SK-N-SH (cell line): ENCODE measurements around the gene KAT14. TPM values are rescaled to one million over a fixed set of nuclear protein-coding genes. Genes with fewer than 3 reads are reported as not detected.

Experiments
- CTCF ChIA-PET: fragments of 300-600, 350-600 bp; formaldehyde crosslinking; extraction: SDS; loops from one replicate; lab custom pipeline; 2021; lab: Yijun Ruan, JAX
- POLR2A ChIA-PET: fragments of 350-600 bp; sonication (Branson Sonifier 250); formaldehyde crosslinking; extraction: SDS; loops from one replicate; lab custom pipeline; 2020; ENCODE audit warnings: antibody characterized with exemption, inconsistent platforms; lab: Yijun Ruan, JAX
- DNase-seq: peaks from one replicate; pipeline ENCODE4 v3.0.0; 2012
- H2AFZ ChIP-seq: fragments of 200-600 bp; sonication (generic); 2 replicates; pipeline ENCODE4 v1.8.1; 2016; ENCODE audit warnings: antibody characterized with exemption, mild to moderate bottlenecking, low read depth
- H3F3A ChIP-seq: fragments of 200-600 bp; sonication (generic); replicated peaks from 2 replicates; pipeline ENCODE3; 2016; ENCODE audit warnings: antibody characterized with exemption, mild to moderate bottlenecking; ENCODE audit not compliant: insufficient read depth
- H3K27ac ChIP-seq, 2 experiments: fragments of 200-500 bp in 1 of 2; fragments of 200-600 bp in 1 of 2; sonication (Bioruptor generic) in 1 of 2; sonication (generic), shearing (Covaris generic) in 1 of 2; 2 replicates each; pipeline versions ENCODE4 v1.5.1 to v1.6.1; 2014 to 2016; ENCODE audit warnings: low read depth in 2 of 2, inconsistent platforms in 1 of 2, low read length in 1 of 2, mild to moderate bottlenecking in 1 of 2, mixed read lengths in 1 of 2
- H3K27me3 ChIP-seq: fragments of 200-600 bp; sonication (generic), shearing (Covaris generic); 2 replicates; pipeline ENCODE4 v1.6.1; 2016; ENCODE audit warnings: mixed run types; ENCODE audit not compliant: insufficient read depth
- H3K36me3 ChIP-seq, 2 experiments: fragments of 200-500 bp in 1 of 2; fragments of 200-600 bp in 1 of 2; sonication (Bioruptor generic) in 1 of 2; sonication (generic) in 1 of 2; replicated peaks in 1 of 2; 2 replicates each; pipeline versions ENCODE3 to v1.5.1; 2014 to 2016; ENCODE audit warnings: low read length in 1 of 2, mild to moderate bottlenecking in 1 of 2; ENCODE audit not compliant: insufficient read depth in 2 of 2, control insufficient read depth in 1 of 2
- H3K4me1 ChIP-seq, 2 experiments: fragments of 200-500 bp in 1 of 2; fragments of 200-600 bp in 1 of 2; sonication (Bioruptor generic) in 1 of 2; sonication (generic), shearing (Covaris generic) in 1 of 2; 2 replicates each; pipeline versions ENCODE4 v1.5.1 to v1.6.1; 2014 to 2016; ENCODE audit warnings: low read depth in 1 of 2, low read length in 1 of 2, mixed run types in 1 of 2; ENCODE audit not compliant: insufficient read depth in 2 of 2, control insufficient read depth in 1 of 2
- H3K4me2 ChIP-seq: fragments of 200-600 bp; sonication (generic), shearing (Covaris generic); 2 replicates; pipeline ENCODE4 v1.6.1; 2017; ENCODE audit warnings: mixed run types
- H3K4me3 ChIP-seq, 2 experiments: fragments of 200-500 bp in 1 of 2; fragments of 200-600 bp in 1 of 2; sonication (Bioruptor generic) in 1 of 2; sonication (generic), shearing (Covaris generic) in 1 of 2; 2 replicates each; pipeline versions ENCODE4 v1.5.1 to v1.8.1; 2014 to 2016; ENCODE audit warnings: low read depth in 2 of 2, inconsistent platforms in 1 of 2, low read length in 1 of 2, mild to moderate bottlenecking in 1 of 2, mixed read lengths in 1 of 2, moderate library complexity in 1 of 2
- H3K79me2 ChIP-seq: fragments of 200-600 bp; sonication (generic); 2 replicates; pipeline ENCODE4 v1.8.1; 2017; ENCODE audit warnings: mild to moderate bottlenecking; ENCODE audit not compliant: insufficient read depth
- H3K9ac ChIP-seq: fragments of 200-600 bp; sonication (generic); 2 replicates; pipeline ENCODE4 v1.6.1; 2017; ENCODE audit warnings: mixed run types
- H3K9me2 ChIP-seq: fragments of 200-600 bp; sonication (generic); 2 replicates; pipeline ENCODE4 v1.6.1; 2017; ENCODE audit warnings: mixed run types
- H3K9me3 ChIP-seq: fragments of 200-600 bp; sonication (generic); 2 replicates; pipeline ENCODE4 v1.6.1; 2017; ENCODE audit warnings: mixed run types, mild to moderate bottlenecking, moderate library complexity
- H4K20me1 ChIP-seq: fragments of 200-600 bp; sonication (generic); 2 replicates; pipeline ENCODE4 v1.6.1; 2017; ENCODE audit warnings: mild to moderate bottlenecking, mixed run types; ENCODE audit not compliant: insufficient read depth
- FOXJ3 ChIP-seq: sonication (generic); formaldehyde crosslinking; IDR thresholded peaks from 2 replicates; pipeline ENCODE4 v1.5.1; 2020; ENCODE audit warnings: mild to moderate bottlenecking, missing genetic modification reagents
- GATA2 ChIP-seq: sonication (generic); formaldehyde crosslinking; IDR thresholded peaks from 2 replicates; pipeline ENCODE4 v1.5.0; 2020; ENCODE audit warnings: mild to moderate bottlenecking, missing genetic modification reagents
- RAD21 ChIP-seq: IDR thresholded peaks from 2 replicates; pipeline ENCODE4 v1.6.1; 2012; ENCODE audit warnings: mild to moderate bottlenecking, low read length
- RCOR1 ChIP-seq: fragments of 150-350 bp; IDR thresholded peaks from 2 replicates; pipeline ENCODE4 v1.6.1; 2017; ENCODE audit warnings: antibody characterized with exemption, low read length
- SMC3 ChIP-seq: IDR thresholded peaks from 2 replicates; pipeline ENCODE4 v1.6.1; 2012; ENCODE audit warnings: low read depth, low read length, improper control_type of control experiment
- TAF1 ChIP-seq: IDR thresholded peaks from 2 replicates; pipeline ENCODE4 v1.6.1; 2012; ENCODE audit warnings: low read depth, mild to moderate bottlenecking, low read length, moderate library complexity, borderline replicate concordance
- TCF12 ChIP-seq: IDR thresholded peaks from 2 replicates; pipeline ENCODE4 v1.4.0; 2012
- WGBS: methylation state at CpG from one replicate; pipeline ENCODE4 v1.1.6; 2017; ENCODE audit warnings: low lambda C conversion rate; 5-methylcytosine and 5-hydroxymethylcytosine counted together
- polyA plus RNA-seq, 3 experiments: library from polyadenylated mRNA; depleted of rRNA; stranded (reverse); fragments of >200 nt; gene quantifications; 2 replicates each; pipeline ENCODE4 v1.2.3, GENCODE V29; 2012
- TF ChIP-seq, protein P1 (sequence below): fragments of 200-600 bp; sonication (generic); IDR thresholded peaks from 2 replicates; pipeline ENCODE4 v1.6.1; 2017; ENCODE audit warnings: antibody characterized with exemption, mild to moderate bottlenecking, moderate library complexity
- TF ChIP-seq, protein P2 (sequence below): fragments of 150-350 bp; IDR thresholded peaks from 2 replicates; pipeline ENCODE4 v1.6.1; 2016; ENCODE audit warnings: mild to moderate bottlenecking, low read depth, low read length
- TF ChIP-seq, protein P3 (sequence below): IDR thresholded peaks from 2 replicates; pipeline ENCODE4 v1.4.0; 2012; ENCODE audit warnings: low read depth

Gene KAT14
- polyA plus RNA-seq, 1 of the 3 experiments (the other 2 are of a cell fraction): 7.3 TPM

DNA sequence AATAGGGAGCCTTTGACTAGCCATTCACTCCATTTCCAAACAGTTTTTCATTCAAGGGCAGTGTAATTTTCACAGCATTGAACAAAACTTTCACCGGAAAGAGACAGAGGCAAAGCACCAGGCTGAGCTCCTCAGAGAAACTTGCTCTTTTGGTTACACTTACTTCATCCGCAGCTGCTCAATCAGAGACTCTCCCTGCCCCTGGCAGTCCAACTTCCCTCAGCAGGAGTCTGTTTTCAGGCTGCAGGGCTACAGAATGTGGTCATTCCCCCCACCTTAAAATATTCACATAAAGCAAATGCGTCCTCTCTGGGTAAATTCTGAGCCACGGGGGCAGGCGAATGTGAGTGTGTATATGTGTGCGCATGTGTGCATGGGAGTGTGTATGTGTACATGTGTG lies 80.6 kb downstream of the KAT14 start:
- H3K4me2 ChIP-seq: no peak overlapping the region
- no peaks in the 10 kb centered on the region for H3K36me3 ChIP-seq
- no peaks in the 10 kb centered on the region for H3K27me3 ChIP-seq
- H2AFZ ChIP-seq: no peak overlapping the region
- no peaks in the 10 kb centered on the region for H3K9me2 ChIP-seq
- H4K20me1 ChIP-seq: no peaks in the 10 kb centered on the region
- no peak for DNase-seq
- ChIA-PET POLR2A (no interaction called here), CTCF (no interaction called here)
- no peaks in the 10 kb centered on the region for H3K79me2 ChIP-seq
- no peak overlapping the region for H3K27ac ChIP-seq
- TF ChIP-seq GATA2 (CRISPR knock-in tag) (no peak), RAD21 (no peak), FOXJ3 (no peak), SMC3 (no peak)
- TF ChIP-seq, protein P1, sequence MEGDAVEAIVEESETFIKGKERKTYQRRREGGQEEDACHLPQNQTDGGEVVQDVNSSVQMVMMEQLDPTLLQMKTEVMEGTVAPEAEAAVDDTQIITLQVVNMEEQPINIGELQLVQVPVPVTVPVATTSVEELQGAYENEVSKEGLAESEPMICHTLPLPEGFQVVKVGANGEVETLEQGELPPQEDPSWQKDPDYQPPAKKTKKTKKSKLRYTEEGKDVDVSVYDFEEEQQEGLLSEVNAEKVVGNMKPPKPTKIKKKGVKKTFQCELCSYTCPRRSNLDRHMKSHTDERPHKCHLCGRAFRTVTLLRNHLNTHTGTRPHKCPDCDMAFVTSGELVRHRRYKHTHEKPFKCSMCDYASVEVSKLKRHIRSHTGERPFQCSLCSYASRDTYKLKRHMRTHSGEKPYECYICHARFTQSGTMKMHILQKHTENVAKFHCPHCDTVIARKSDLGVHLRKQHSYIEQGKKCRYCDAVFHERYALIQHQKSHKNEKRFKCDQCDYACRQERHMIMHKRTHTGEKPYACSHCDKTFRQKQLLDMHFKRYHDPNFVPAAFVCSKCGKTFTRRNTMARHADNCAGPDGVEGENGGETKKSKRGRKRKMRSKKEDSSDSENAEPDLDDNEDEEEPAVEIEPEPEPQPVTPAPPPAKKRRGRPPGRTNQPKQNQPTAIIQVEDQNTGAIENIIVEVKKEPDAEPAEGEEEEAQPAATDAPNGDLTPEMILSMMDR: no peak
- TF ChIP-seq, protein P2, sequence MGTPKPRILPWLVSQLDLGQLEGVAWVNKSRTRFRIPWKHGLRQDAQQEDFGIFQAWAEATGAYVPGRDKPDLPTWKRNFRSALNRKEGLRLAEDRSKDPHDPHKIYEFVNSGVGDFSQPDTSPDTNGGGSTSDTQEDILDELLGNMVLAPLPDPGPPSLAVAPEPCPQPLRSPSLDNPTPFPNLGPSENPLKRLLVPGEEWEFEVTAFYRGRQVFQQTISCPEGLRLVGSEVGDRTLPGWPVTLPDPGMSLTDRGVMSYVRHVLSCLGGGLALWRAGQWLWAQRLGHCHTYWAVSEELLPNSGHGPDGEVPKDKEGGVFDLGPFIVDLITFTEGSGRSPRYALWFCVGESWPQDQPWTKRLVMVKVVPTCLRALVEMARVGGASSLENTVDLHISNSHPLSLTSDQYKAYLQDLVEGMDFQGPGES: no peak
- H3K9me3 ChIP-seq: no peaks in the 10 kb centered on the region
- H3K4me3 ChIP-seq: no peak overlapping the region
- no peaks in the 10 kb centered on the region for H3K4me1 ChIP-seq
- H3K9ac ChIP-seq: no peak overlapping the region
- WGBS: 77% methylated on average over 6 of the region's 6 CpGs
- no peaks in the 10 kb centered on the region for H3F3A ChIP-seq

DNA sequence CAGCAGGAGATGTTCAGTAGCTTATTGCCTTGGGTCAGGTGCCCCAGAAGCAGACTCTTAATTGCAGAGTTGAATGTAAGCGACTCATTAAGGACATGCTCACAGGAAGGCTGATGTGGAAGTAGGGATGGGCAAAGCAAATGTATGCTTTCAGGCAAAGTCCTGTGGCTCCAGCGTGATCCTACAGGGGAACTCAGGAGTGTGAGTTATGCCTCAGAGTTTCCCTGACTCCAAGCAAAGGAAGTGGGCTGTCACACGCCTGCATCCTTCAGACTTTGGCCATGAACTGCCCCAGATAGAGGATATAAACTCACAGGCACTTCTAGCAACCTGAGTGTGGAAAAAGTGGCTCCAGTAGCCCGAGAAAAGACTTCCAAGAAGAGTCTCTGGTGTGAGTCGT lies 85.7 kb downstream of the KAT14 start:
- no peak for DNase-seq
- Histone ChIP-seq H2AFZ (no peak overlapping the region), H3K4me3 (no peak overlapping the region), H3K4me2 (no peak overlapping the region), H3K9ac (no peak overlapping the region), H3K9me3 (no peaks in the 10 kb centered on the region), H3K79me2 (no peaks in the 10 kb centered on the region), H3K27me3 (no peaks in the 10 kb centered on the region), H3K27ac (no peak overlapping the region), H3K4me1 (peaks cover 0 to 5% of the 10 kb centered on the region in 2 experiments; a peak in 1 of 4 replicates), H3F3A (no peaks in the 10 kb centered on the region), H3K36me3 (no peaks in the 10 kb centered on the region), H4K20me1 (no peaks in the 10 kb centered on the region), H3K9me2 (no peaks in the 10 kb centered on the region)
- TF ChIP-seq, protein P3, sequence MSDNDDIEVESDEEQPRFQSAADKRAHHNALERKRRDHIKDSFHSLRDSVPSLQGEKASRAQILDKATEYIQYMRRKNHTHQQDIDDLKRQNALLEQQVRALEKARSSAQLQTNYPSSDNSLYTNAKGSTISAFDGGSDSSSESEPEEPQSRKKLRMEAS: no peak
- TF ChIP-seq GATA2 (CRISPR knock-in tag): no peak
- TF ChIP-seq TCF12: no peak
- no peak for TF ChIP-seq RCOR1
- no peak for TF ChIP-seq TAF1
- TF ChIP-seq RAD21: no peak
- WGBS: 61% methylated on average over 5 of the region's 5 CpGs
- CTCF ChIA-PET: no interaction called here
- POLR2A ChIA-PET: no interaction called here
